IMR-90 (cell line): ENCODE results near the gene WDR90. TPM values are rescaled to one million over a fixed set of nuclear protein-coding genes. Genes with fewer than 3 reads are reported as not detected.

Source experiments
- ATAC-seq: fragments of 200-7000 bp; cut with Tn5 transposase; 2 replicates; pipeline ENCODE4 v1.9.1; 2020; ENCODE audit warnings: low read depth, mild to moderate bottlenecking, moderate library complexity
- BruUV-seq: library from RNA; stranded (reverse); fragments of 400-500 nt; replicated peaks from 2 replicates; lab custom pipeline; 2021; lab: Mats Ljungman, UMichigan
- CTCF ChIA-PET: fragments of 300-600 bp; formaldehyde crosslinking; extraction: SDS; loops from one replicate; lab custom pipeline; 2021; ENCODE audit warnings: antibody characterized with exemption; lab: Yijun Ruan, JAX
- POLR2A ChIA-PET: fragments of 300-600 bp; sonication (Branson Sonifier 250); formaldehyde crosslinking; loops from one replicate; lab custom pipeline; 2022; ENCODE audit warnings: antibody characterized with exemption; ENCODE audit not compliant: unreplicated experiment; lab: Charles Lee
- DNase-seq: peaks from one replicate; pipeline ENCODE4 v3.0.0; 2013
- H2AFZ ChIP-seq: replicated peaks from 2 replicates; pipeline ENCODE3; 2013; ENCODE audit warnings: low read length, mild to moderate bottlenecking; ENCODE audit not compliant: poor library complexity
- H2AK5ac ChIP-seq: 2 replicates; pipeline ENCODE4 v1.6.1; 2013; ENCODE audit warnings: low read depth, low read length, inconsistent platforms
- H2AK9ac ChIP-seq: replicated peaks from 2 replicates; pipeline ENCODE3; 2013; ENCODE audit warnings: mild to moderate bottlenecking, low read depth, low read length, moderate library complexity; ENCODE audit not compliant: poor library complexity
- H2BK120ac ChIP-seq: 2 replicates; pipeline ENCODE4 v1.6.1; 2013; ENCODE audit warnings: low read depth, low read length, inconsistent platforms
- H2BK15ac ChIP-seq: 3 replicates; pipeline ENCODE4 v1.6.1; 2013; ENCODE audit warnings: low read depth, low read length, inconsistent platforms
- H2BK20ac ChIP-seq: 2 replicates; pipeline ENCODE4 v1.6.1; 2013; ENCODE audit warnings: low read depth, mild to moderate bottlenecking, inconsistent platforms, low read length, moderate library complexity
- H2BK5ac ChIP-seq: 2 replicates; pipeline ENCODE4 v1.6.1; 2013; ENCODE audit warnings: mild to moderate bottlenecking, low read depth, low read length, inconsistent platforms; ENCODE audit not compliant: poor library complexity, severe bottlenecking
- H3K14ac ChIP-seq: replicated peaks from 2 replicates; pipeline ENCODE4 v1.6.1; 2013; ENCODE audit warnings: low read depth, low read length, inconsistent platforms
- H3K18ac ChIP-seq: 2 replicates; pipeline ENCODE4 v1.6.1; 2013; ENCODE audit warnings: low read depth, low read length, control low read depth
- H3K23ac ChIP-seq: 2 replicates; pipeline ENCODE4 v1.6.1; 2013; ENCODE audit warnings: low read depth, low read length, inconsistent platforms
- H3K27ac ChIP-seq: 2 replicates; pipeline ENCODE4 v1.5.1; 2013; ENCODE audit warnings: mild to moderate bottlenecking, control low read depth, low read length; ENCODE audit not compliant: insufficient read depth
- H3K27me3 ChIP-seq: 2 replicates; pipeline ENCODE4 v1.6.1; 2013; ENCODE audit warnings: low read length; ENCODE audit not compliant: control insufficient read depth, insufficient read depth
- H3K36me3 ChIP-seq: 2 replicates; pipeline ENCODE4 v1.6.1; 2013; ENCODE audit warnings: low read length, mixed read lengths; ENCODE audit not compliant: control insufficient read depth, insufficient read depth
- H3K4ac ChIP-seq: 2 replicates; pipeline ENCODE4 v1.6.1; 2013; ENCODE audit warnings: low read depth, low read length, inconsistent platforms
- H3K4me1 ChIP-seq: 2 replicates; pipeline ENCODE4 v1.6.1; 2013; ENCODE audit warnings: low read length, mixed read lengths; ENCODE audit not compliant: control insufficient read depth, insufficient read depth
- H3K4me2 ChIP-seq: 2 replicates; pipeline ENCODE4 v1.6.1; 2013; ENCODE audit warnings: low read depth, mild to moderate bottlenecking, control low read depth, low read length, moderate library complexity
- H3K4me3 ChIP-seq: 2 replicates; pipeline ENCODE4 v1.5.1; 2013; ENCODE audit warnings: low read depth, mild to moderate bottlenecking, control low read depth, low read length, moderate library complexity; ENCODE audit not compliant: insufficient read depth
- H3K56ac ChIP-seq: 2 replicates; pipeline ENCODE4 v1.6.1; 2013; ENCODE audit warnings: low read length, inconsistent platforms; ENCODE audit not compliant: insufficient read depth; ENCODE audit errors: extremely low read depth
- H3K79me1 ChIP-seq, 2 experiments: 2 replicates each; pipeline ENCODE4 v1.6.1; 2013; ENCODE audit warnings: low read length in 2 of 2, inconsistent platforms in 1 of 2, low read depth in 1 of 2
- H3K9ac ChIP-seq: 2 replicates; pipeline ENCODE4 v1.6.1; 2013; ENCODE audit warnings: low read depth, low read length, control low read depth
- H3K9me1 ChIP-seq: 2 replicates; pipeline ENCODE4 v1.6.1; 2013; ENCODE audit warnings: low read length, inconsistent platforms; ENCODE audit not compliant: insufficient read depth
- H3K9me3 ChIP-seq: 2 replicates; pipeline ENCODE4 v1.6.1; 2013; ENCODE audit warnings: low read length; ENCODE audit not compliant: control insufficient read depth, insufficient read depth
- H4K20me1 ChIP-seq: 2 replicates; pipeline ENCODE4 v1.6.1; 2013; ENCODE audit warnings: low read length, inconsistent platforms; ENCODE audit not compliant: insufficient read depth
- H4K5ac ChIP-seq: 2 replicates; pipeline ENCODE4 v1.6.1; 2013; ENCODE audit warnings: mild to moderate bottlenecking, low read depth, low read length, control low read depth
- H4K8ac ChIP-seq, 2 experiments: 2 replicates each; pipeline ENCODE4 v1.6.1; 2013; ENCODE audit warnings: low read depth in 2 of 2, low read length in 2 of 2, control low read depth in 1 of 2, inconsistent platforms in 1 of 2
- H4K91ac ChIP-seq: 2 replicates; pipeline ENCODE4 v1.6.1; 2013; ENCODE audit warnings: low read depth, low read length, inconsistent platforms; ENCODE audit not compliant: insufficient read depth
- BHLHE40 ChIP-seq: fragments of 150-350 bp; IDR thresholded peaks from 2 replicates; pipeline ENCODE4 v1.6.1; 2016; ENCODE audit warnings: mild to moderate bottlenecking, low read depth, low read length
- CTCF ChIP-seq: conservative IDR thresholded peaks from 2 replicates; pipeline ENCODE4 v1.5.1; 2012; ENCODE audit warnings: mild to moderate bottlenecking, low read depth, low read length, improper control_type of control experiment
- MAZ ChIP-seq: IDR thresholded peaks from 2 replicates; pipeline ENCODE4 v1.6.1; 2012; ENCODE audit warnings: low read depth, mild to moderate bottlenecking, low read length, improper control_type of control experiment, moderate library complexity, borderline replicate concordance
- MXI1 ChIP-seq: IDR thresholded peaks from 2 replicates; pipeline ENCODE4 v1.6.1; 2012; ENCODE audit warnings: low read depth, mild to moderate bottlenecking, low read length, moderate library complexity, borderline replicate concordance
- RCOR1 ChIP-seq: IDR thresholded peaks from 2 replicates; pipeline ENCODE4 v1.6.1; 2012; ENCODE audit warnings: mild to moderate bottlenecking, low read length, improper control_type of control experiment; ENCODE audit not compliant: insufficient replicate concordance
- RFX5 ChIP-seq: IDR thresholded peaks from 2 replicates; pipeline ENCODE4 v1.8.0; 2012; ENCODE audit warnings: low read depth, mild to moderate bottlenecking, low read length, moderate library complexity
- WGBS, 2 experiments: methylation state at CpG; one replicate each; pipeline versions ENCODE4 v1.1.5 to v1.1.7; 2013; ENCODE audit warnings: missing lambda C conversion rate in 2 of 2; ENCODE audit not compliant: insufficient read length in 1 of 2; ENCODE audit errors: extremely low coverage in 2 of 2; 5-methylcytosine and 5-hydroxymethylcytosine counted together
- dilution Hi-C: fragments of 300-500 bp; cut with HindIII; formaldehyde crosslinking; loops from one replicate; pipeline ENCODE4 v1.14.3; 2018; ENCODE audit warnings: low sequenced_read_pairs; ENCODE audit not compliant: unreplicated experiment
- in situ Hi-C: fragments of 300-500 bp; cut with MboI; formaldehyde crosslinking; loops from 3 replicates; pipeline ENCODE4 v1.14.3; 2019; ENCODE audit warnings: low sequenced_read_pairs, inconsistent platforms, mixed read lengths
- intact Hi-C: fragments of 100-400 bp; cut with micrococcal nuclease; formaldehyde crosslinking; loops from 2 replicates; pipeline ENCODE4 v1.10.0; 2022
- polyA plus RNA-seq, 3 experiments: library from polyadenylated mRNA; depleted of rRNA; stranded (reverse); fragments of >200 nt; gene quantifications; 2 replicates each; pipeline ENCODE4 v1.2.3, GENCODE V29; 2012; ENCODE audit warnings: low replicate concordance in 1 of 3
- total RNA-seq: library from RNA; depleted of rRNA; stranded (reverse); fragments of >200 nt; gene quantifications from 2 replicates; pipeline ENCODE4 v1.2.3, GENCODE V29; 2012

The WDR90 gene
- total and polyA plus RNA-seq, 2 of the 4 experiments (the other 2 are of a cell fraction), result 1.4 to 18.7 TPM

- peak; percentile 21; the same call in 1 of the 2 replicates for TF ChIP-seq MAZ
- TF ChIP-seq RFX5, result no peak
Measured at GRCh38 chr16:674968-675883, 26.1 kb downstream of the WDR90 start, which contains the start of gene RHBDL1 (continued).

- WGBS, 2 experiments, result 86% methylated on average over 8 of the region's 25 CpGs; no CpG with 5 or more reads in 1 of the 2 experiments
- Histone ChIP-seq H3K27me3 (no peaks in the 10 kb centered on the region), H3K36me3 (peaks cover 31% of the 10 kb centered on the region), H3K4me1 (peaks cover 10% of the 10 kb centered on the region), H3K23ac (no peak overlapping the region), H3K27ac (no peak overlapping the region), H3K14ac (no peak overlapping the region), H2BK5ac (no peak overlapping the region), H3K9me3 (no peaks in the 10 kb centered on the region), H4K5ac (0 out of 2 replicates have a peak overlapping the region, but pooled peaks have one; percentile 11), H2BK20ac (no peak overlapping the region), H3K9me1 (peaks cover 9% of the 10 kb centered on the region; the same call in 1 of the 2 replicates), H4K20me1 (peaks cover 24% of the 10 kb centered on the region), H3K4me3 (peak overlapping the region; percentile 50), H3K4me2 (peak overlapping the region; percentile 90), H3K56ac (no peak overlapping the region), H2AK5ac (no peak overlapping the region; the same call in 1 of the 2 replicates), H3K4ac (no peak overlapping the region), H2AK9ac (peak overlapping the region; percentile 78), H3K9ac (no peak overlapping the region), H2BK120ac (no peak overlapping the region), H4K8ac (no peak overlapping the region), H2BK15ac (no peak overlapping the region), H2AFZ (peak overlapping the region; percentile 89), H4K91ac (no peak overlapping the region), H3K18ac (no peak overlapping the region), H3K79me1 (peaks cover 0 to 23% of the 10 kb centered on the region in 2 experiments; a peak in 1 of 4 replicates)
- no peak for DNase-seq
- intact Hi-C loops (no loop called here), in situ Hi-C loops (no loop called here), dilution Hi-C loops (no loop called here)
- ChIA-PET POLR2A (no interaction called here), CTCF (no interaction called here)
- ATAC-seq, result no peak
- no TSS peak for BruUV-seq
- no peak for TF ChIP-seq BHLHE40
- TF ChIP-seq RCOR1, result no peak
- TF ChIP-seq CTCF, result no peak
- no peak for TF ChIP-seq MXI1
Measured at GRCh38 chr16:675884-676564, 26.9 kb downstream of the WDR90 start.
